Measurements from ENCODE around the gene GP1BA. TPM values are rescaled to one million over a fixed set of nuclear protein-coding genes. Genes with fewer than 3 reads are reported as not detected.

Gene GP1BA
- total and polyA plus RNA-seq, 2 experiments from 2014 or later = 0.24 TPM; not detected in 1

Small RNA genes lying within 50 kb of the gene (microRNA-seq; reads per million reads assigned to microRNA genes)
- gene MIR6864 = not detected
- not detected for gene MIR6865

Small RNA genes lying within 50 kb of the gene (small RNA-seq; reads per million reads assigned to genes)
- gene MIR6864 (ENCODE audit: low replicate concordance) (not detected), gene MIR6865 (ENCODE audit: low replicate concordance) (not detected)

Other genes starting within 250 kb of the GP1BA start
- gene PELP1, start 228.1 kb upstream of the GP1BA start, total RNA-seq (2014; rRNA removed; shearing (Covaris generic)) = 91.0 and 123 TPM in 2 replicates
- 39.4 and 41.1 TPM in 2 replicates for gene PELP1, start 228.1 kb upstream of the GP1BA start, polyA plus RNA-seq (2016; fragmentation: Nextera tagmentation; extraction: Ambion mirVana)
- gene ARRB2, start 221.6 kb upstream of the GP1BA start, total RNA-seq (2014; rRNA removed; shearing (Covaris generic)) = 23.0 and 45.0 TPM in 2 replicates
- gene ARRB2, start 221.6 kb upstream of the GP1BA start, polyA plus RNA-seq (2016; fragmentation: Nextera tagmentation; extraction: Ambion mirVana) = 37.3 and 39.5 TPM in 2 replicates
- gene MED11, start 200.8 kb upstream of the GP1BA start, total RNA-seq (2014; rRNA removed; shearing (Covaris generic)) = 15.5 and 16.7 TPM in 2 replicates
- gene MED11, start 200.8 kb upstream of the GP1BA start, polyA plus RNA-seq (2016; fragmentation: Nextera tagmentation; extraction: Ambion mirVana) = 32.8 and 33.3 TPM in 2 replicates
- gene ZMYND15, start 192.4 kb upstream of the GP1BA start, total RNA-seq (2014; rRNA removed; shearing (Covaris generic)) = 1.4 TPM in 1 of 2 replicates, not detected in the other
- gene ZMYND15, start 192.4 kb upstream of the GP1BA start, polyA plus RNA-seq (2016; fragmentation: Nextera tagmentation; extraction: Ambion mirVana) = 0.21 and 0.32 TPM in 2 replicates
- gene CXCL16, start 192.3 kb upstream of the GP1BA start, total RNA-seq (2014; rRNA removed; shearing (Covaris generic)) = 4.1 and 6.8 TPM in 2 replicates
- 3.7 and 4.0 TPM in 2 replicates for gene CXCL16, start 192.3 kb upstream of the GP1BA start, polyA plus RNA-seq (2016; fragmentation: Nextera tagmentation; extraction: Ambion mirVana)
- gene TM4SF5, start 160.4 kb upstream of the GP1BA start, total RNA-seq (2014; rRNA removed; shearing (Covaris generic)) = not detected in 2 replicates
- gene TM4SF5, start 160.4 kb upstream of the GP1BA start, polyA plus RNA-seq (2016; fragmentation: Nextera tagmentation; extraction: Ambion mirVana) = not detected in 2 replicates
- gene VMO1, start 145.9 kb upstream of the GP1BA start, total RNA-seq (2014; rRNA removed; shearing (Covaris generic)) = 0.38 TPM in 1 of 2 replicates, not detected in the other
- gene VMO1, start 145.9 kb upstream of the GP1BA start, polyA plus RNA-seq (2016; fragmentation: Nextera tagmentation; extraction: Ambion mirVana) = 0.40 and 0.47 TPM in 2 replicates
- 1.3 TPM in 1 of 2 replicates, not detected in the other for gene GLTPD2, start 143.3 kb upstream of the GP1BA start, total RNA-seq (2014; rRNA removed; shearing (Covaris generic))
- 0.33 and 0.47 TPM in 2 replicates for gene GLTPD2, start 143.3 kb upstream of the GP1BA start, polyA plus RNA-seq (2016; fragmentation: Nextera tagmentation; extraction: Ambion mirVana)
- 266 and 302 TPM in 2 replicates for gene PSMB6, start 136.1 kb upstream of the GP1BA start, total RNA-seq (2014; rRNA removed; shearing (Covaris generic))
- gene PSMB6, start 136.1 kb upstream of the GP1BA start, polyA plus RNA-seq (2016; fragmentation: Nextera tagmentation; extraction: Ambion mirVana) = 465 and 502 TPM in 2 replicates
- gene PLD2, start 125.1 kb upstream of the GP1BA start, total RNA-seq (2014; rRNA removed; shearing (Covaris generic)) = 49.9 and 55.9 TPM in 2 replicates
- 20.2 and 22.1 TPM in 2 replicates for gene PLD2, start 125.1 kb upstream of the GP1BA start, polyA plus RNA-seq (2016; fragmentation: Nextera tagmentation; extraction: Ambion mirVana)
- 42.1 and 54.9 TPM in 2 replicates for gene MINK1, start 98.9 kb upstream of the GP1BA start, total RNA-seq (2014; rRNA removed; shearing (Covaris generic))
- gene MINK1, start 98.9 kb upstream of the GP1BA start, polyA plus RNA-seq (2016; fragmentation: Nextera tagmentation; extraction: Ambion mirVana) = 17.3 and 19.4 TPM in 2 replicates
- 3.6 and 5.9 TPM in 2 replicates for gene C17orf107, start 32.7 kb upstream of the GP1BA start, total RNA-seq (2014; rRNA removed; shearing (Covaris generic))
- gene C17orf107, start 32.7 kb upstream of the GP1BA start, polyA plus RNA-seq (2016; fragmentation: Nextera tagmentation; extraction: Ambion mirVana) = 0.78 and 1.9 TPM in 2 replicates
- 0.23 and 1.2 TPM in 2 replicates for gene CHRNE, start 29.2 kb upstream of the GP1BA start, total RNA-seq (2014; rRNA removed; shearing (Covaris generic))
- 0.24 and 0.50 TPM in 2 replicates for gene CHRNE, start 29.2 kb upstream of the GP1BA start, polyA plus RNA-seq (2016; fragmentation: Nextera tagmentation; extraction: Ambion mirVana)
- 70.4 and 73.6 TPM in 2 replicates for gene SLC25A11, start 7.8 kb downstream of the GP1BA start, total RNA-seq (2014; rRNA removed; shearing (Covaris generic))
- gene SLC25A11, start 7.8 kb downstream of the GP1BA start, polyA plus RNA-seq (2016; fragmentation: Nextera tagmentation; extraction: Ambion mirVana) = 35.7 and 37.8 TPM in 2 replicates
- 84.4 and 87.0 TPM in 2 replicates for gene RNF167, start 8.0 kb downstream of the GP1BA start, total RNA-seq (2014; rRNA removed; shearing (Covaris generic))
- 60.1 and 61.2 TPM in 2 replicates for gene RNF167, start 8.0 kb downstream of the GP1BA start, polyA plus RNA-seq (2016; fragmentation: Nextera tagmentation; extraction: Ambion mirVana)
- gene PFN1, start 16.3 kb downstream of the GP1BA start, total RNA-seq (2014; rRNA removed; shearing (Covaris generic)) = 1,702 and 2,002 TPM in 2 replicates
- 3,646 and 3,709 TPM in 2 replicates for gene PFN1, start 16.3 kb downstream of the GP1BA start, polyA plus RNA-seq (2016; fragmentation: Nextera tagmentation; extraction: Ambion mirVana)
- gene ENO3, start 18.8 kb downstream of the GP1BA start, total RNA-seq (2014; rRNA removed; shearing (Covaris generic)) = 8.9 and 12.1 TPM in 2 replicates
- 19.6 and 25.5 TPM in 2 replicates for gene ENO3, start 18.8 kb downstream of the GP1BA start, polyA plus RNA-seq (2016; fragmentation: Nextera tagmentation; extraction: Ambion mirVana)
- 77.9 and 85.3 TPM in 2 replicates for gene SPAG7, start 35.5 kb downstream of the GP1BA start, total RNA-seq (2014; rRNA removed; shearing (Covaris generic))
- 226 and 242 TPM in 2 replicates for gene SPAG7, start 35.5 kb downstream of the GP1BA start, polyA plus RNA-seq (2016; fragmentation: Nextera tagmentation; extraction: Ambion mirVana)
- gene CAMTA2, start 55.4 kb downstream of the GP1BA start, total RNA-seq (2014; rRNA removed; shearing (Covaris generic)) = 3.3 and 4.4 TPM in 2 replicates
- 8.7 and 10.1 TPM in 2 replicates for gene CAMTA2, start 55.4 kb downstream of the GP1BA start, polyA plus RNA-seq (2016; fragmentation: Nextera tagmentation; extraction: Ambion mirVana)
- 2.1 TPM in 1 of 2 replicates, not detected in the other for gene INCA1, start 65.2 kb downstream of the GP1BA start, total RNA-seq (2014; rRNA removed; shearing (Covaris generic))
- 1.1 and 1.3 TPM in 2 replicates for gene INCA1, start 65.2 kb downstream of the GP1BA start, polyA plus RNA-seq (2016; fragmentation: Nextera tagmentation; extraction: Ambion mirVana)
- 56.4 and 61.4 TPM in 2 replicates for gene KIF1C, start 65.7 kb downstream of the GP1BA start, total RNA-seq (2014; rRNA removed; shearing (Covaris generic))
- 13.5 and 16.8 TPM in 2 replicates for gene KIF1C, start 65.7 kb downstream of the GP1BA start, polyA plus RNA-seq (2016; fragmentation: Nextera tagmentation; extraction: Ambion mirVana)
- gene SLC52A1, start 103.1 kb downstream of the GP1BA start, total RNA-seq (2014; rRNA removed; shearing (Covaris generic)) = 0.63 and 1.3 TPM in 2 replicates
- 0.21 and 0.50 TPM in 2 replicates for gene SLC52A1, start 103.1 kb downstream of the GP1BA start, polyA plus RNA-seq (2016; fragmentation: Nextera tagmentation; extraction: Ambion mirVana)
- 0.93 and 1.6 TPM in 2 replicates for gene ZFP3, start 146.2 kb downstream of the GP1BA start, total RNA-seq (2014; rRNA removed; shearing (Covaris generic))
- gene ZFP3, start 146.2 kb downstream of the GP1BA start, polyA plus RNA-seq (2016; fragmentation: Nextera tagmentation; extraction: Ambion mirVana) = 0.55 and 0.97 TPM in 2 replicates
- 24.1 and 24.8 TPM in 2 replicates for gene ZNF232, start 179.6 kb downstream of the GP1BA start, total RNA-seq (2014; rRNA removed; shearing (Covaris generic))
- gene ZNF232, start 179.6 kb downstream of the GP1BA start, polyA plus RNA-seq (2016; fragmentation: Nextera tagmentation; extraction: Ambion mirVana) = 21.5 and 24.9 TPM in 2 replicates
- gene USP6, start 183.8 kb downstream of the GP1BA start, total RNA-seq (2014; rRNA removed; shearing (Covaris generic)) = 0.94 and 1.1 TPM in 2 replicates
- gene USP6, start 183.8 kb downstream of the GP1BA start, polyA plus RNA-seq (2016; fragmentation: Nextera tagmentation; extraction: Ambion mirVana) = 1.3 and 1.7 TPM in 2 replicates